NCI-H345 (cell line): Measurements from ENCODE around the gene TLK2.
"Not testable (repeated sequence)": the region's sequence is repeated elsewhere in the genome, so short reads cannot be mapped to it uniquely, and the experiment has no call there.

Experiments
- DNase-seq: peaks from one replicate; lab custom pipeline; 2025; lab: John Stamatoyannopoulos, UW

Gene TLK2

GRCh38 chr17:62560971-62561370 lies 82.3 kb downstream of the TLK2 start:
- not testable (repeated sequence) for DNase-seq

- DNase-seq: peak; percentile 5
Observed at GRCh38 chr17:62562656-62563055, 84.0 kb downstream of the TLK2 start.

DNA sequence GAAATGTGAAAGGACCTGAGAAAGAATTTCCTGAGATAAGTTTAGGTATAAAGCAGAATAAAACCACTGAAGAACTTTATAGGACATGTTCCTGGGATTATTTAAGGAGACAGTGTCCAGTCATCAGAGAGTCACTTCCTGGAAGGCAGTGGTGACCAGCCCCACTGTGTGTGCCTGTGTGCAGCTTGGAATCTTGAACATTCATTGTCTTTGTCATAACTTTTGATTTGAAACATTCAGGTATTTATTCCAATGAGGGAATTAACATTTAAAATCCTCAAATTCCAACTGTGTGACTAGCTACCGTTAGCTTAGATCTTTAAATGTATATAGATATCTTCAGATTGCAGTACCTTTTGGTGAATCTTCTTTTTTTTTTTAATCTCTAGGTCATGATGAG lies 87.2 kb downstream of the TLK2 start:
- no peak for DNase-seq

- DNase-seq: no peak
Observed at GRCh38 chr17:62566996-62567578, 88.5 kb downstream of the TLK2 start.

GRCh38 chr17:62572488-62572887 lies 93.9 kb downstream of the TLK2 start:
- DNase-seq: no peak

DNA sequence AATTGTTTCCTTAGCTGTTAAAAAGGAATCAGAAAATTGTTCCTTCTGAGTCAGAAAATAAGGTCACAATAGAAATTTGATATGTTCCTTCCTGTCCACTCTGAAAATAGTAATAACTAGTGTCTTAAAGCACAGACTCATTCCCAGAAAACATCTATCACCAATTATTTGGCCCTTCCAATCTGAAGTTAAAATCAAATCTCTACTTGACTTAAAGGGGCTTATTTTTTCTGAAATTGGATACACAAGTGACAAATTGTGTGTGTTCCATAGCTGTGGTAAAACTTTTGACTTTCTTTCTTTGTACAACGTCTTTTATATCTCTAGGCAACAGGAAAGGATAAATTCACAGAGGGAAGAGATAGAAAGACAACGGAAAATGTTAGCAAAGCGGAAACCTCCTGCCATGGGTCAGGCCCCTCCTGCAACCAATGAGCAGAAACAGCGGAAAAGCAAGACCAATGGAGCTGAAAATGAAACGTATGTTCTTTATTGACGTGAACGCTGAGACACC lies 94.3 kb downstream of the TLK2 start:
- no peak for DNase-seq

DNA sequence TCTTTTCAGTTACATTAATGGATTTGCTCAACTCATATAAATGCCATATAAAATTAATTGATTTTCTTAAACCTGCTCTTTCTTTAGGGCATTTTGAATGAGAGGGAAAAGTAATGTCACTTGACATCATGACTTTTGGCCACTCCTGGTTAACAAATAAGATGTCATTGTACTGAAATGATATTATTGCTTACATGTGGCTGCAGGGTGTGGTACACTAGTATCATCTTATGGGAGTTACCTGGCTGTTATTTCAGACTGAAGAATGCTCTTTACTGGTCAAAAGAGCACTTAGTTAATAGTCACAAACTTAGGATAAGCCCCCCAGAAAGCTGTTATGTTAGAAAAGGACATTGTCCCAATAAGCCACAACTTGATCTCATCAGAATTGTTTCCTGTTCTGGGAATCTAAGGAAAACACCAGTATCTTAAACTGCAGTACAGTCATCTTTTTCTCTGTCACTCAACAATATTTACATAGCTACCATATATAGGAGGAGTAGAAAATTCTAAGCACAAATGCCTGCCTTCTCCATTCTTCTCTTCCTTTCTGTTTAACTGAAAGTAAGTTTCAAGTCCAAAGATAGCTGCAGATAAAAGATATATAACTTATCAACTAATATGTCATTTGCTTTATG lies 95.0 kb downstream of the TLK2 start:
- DNase-seq: no peak

- no peak for DNase-seq
Observed at GRCh38 chr17:62576382-62576781, 97.8 kb downstream of the TLK2 start.

GRCh38 chr17:62578757-62579487 lies 100.3 kb downstream of the TLK2 start:
- DNase-seq: no peak

DNA sequence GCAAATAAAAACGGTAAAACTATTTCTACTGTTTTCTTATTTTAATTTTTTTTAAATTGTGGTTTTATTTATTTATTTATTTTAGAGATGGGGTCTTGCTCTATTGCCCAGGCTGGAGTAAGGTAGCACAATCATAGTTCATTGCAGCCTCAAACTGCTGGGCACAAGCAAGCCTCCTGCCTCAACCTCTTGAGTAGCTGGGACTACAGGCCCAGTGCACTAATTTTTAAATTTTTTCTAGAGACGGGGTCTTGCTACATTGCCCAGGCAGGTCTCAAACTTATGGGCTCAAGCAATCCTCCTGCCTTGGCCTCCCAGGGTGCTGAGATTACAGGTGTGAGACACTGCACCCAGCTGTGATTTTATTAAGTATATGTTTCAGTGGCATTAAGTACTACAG lies 102.3 kb downstream of the TLK2 start:
- no peak for DNase-seq

DNA sequence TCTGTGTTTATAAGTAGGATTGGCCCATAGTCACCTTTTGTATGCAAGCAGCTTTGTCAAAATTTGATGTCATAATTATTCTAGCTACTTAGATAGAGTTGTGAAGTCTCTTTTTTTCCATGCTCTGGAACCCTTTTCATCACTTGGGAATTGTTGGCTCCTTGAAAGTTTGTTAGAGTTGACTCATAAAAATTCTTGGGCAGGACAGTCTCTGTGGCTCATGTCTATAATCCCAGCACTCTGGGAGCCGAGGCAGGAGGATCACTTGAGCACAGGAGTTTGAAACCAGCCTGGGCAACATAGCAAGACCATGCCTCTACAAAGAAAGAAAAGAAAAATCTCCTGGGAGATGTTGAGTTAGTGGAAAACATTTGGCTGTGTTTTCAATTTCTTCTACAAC lies 103.1 kb downstream of the TLK2 start:
- DNase-seq: no peak

DNA sequence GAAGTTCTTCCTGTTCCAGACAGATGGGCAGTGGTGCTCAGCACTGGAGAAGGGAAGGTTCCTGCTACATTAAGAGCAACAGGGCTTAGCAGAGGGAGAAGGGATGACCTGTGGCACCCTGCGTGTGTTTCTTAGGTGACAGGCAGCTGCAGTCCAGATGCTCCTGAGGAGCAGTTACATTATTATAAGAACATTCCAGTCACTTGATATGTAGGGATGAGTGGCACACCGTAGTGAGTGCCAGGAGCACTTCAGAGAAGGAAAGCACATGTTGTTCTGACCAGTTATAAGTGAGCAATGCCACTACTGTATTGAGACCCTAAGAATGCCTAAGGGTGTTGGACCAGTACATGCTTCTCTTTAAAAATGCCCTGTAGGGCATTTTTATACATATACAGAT lies 108.9 kb downstream of the TLK2 start:
- DNase-seq: no peak

GRCh38 chr17:62588109-62588508 lies 109.5 kb downstream of the TLK2 start:
- no peak for DNase-seq

GRCh38 chr17:62591333-62591732 lies 112.7 kb downstream of the TLK2 start:
- no peak for DNase-seq

- not testable (repeated sequence) for DNase-seq
Observed at GRCh38 chr17:62591822-62592221, 113.2 kb downstream of the TLK2 start.

DNA sequence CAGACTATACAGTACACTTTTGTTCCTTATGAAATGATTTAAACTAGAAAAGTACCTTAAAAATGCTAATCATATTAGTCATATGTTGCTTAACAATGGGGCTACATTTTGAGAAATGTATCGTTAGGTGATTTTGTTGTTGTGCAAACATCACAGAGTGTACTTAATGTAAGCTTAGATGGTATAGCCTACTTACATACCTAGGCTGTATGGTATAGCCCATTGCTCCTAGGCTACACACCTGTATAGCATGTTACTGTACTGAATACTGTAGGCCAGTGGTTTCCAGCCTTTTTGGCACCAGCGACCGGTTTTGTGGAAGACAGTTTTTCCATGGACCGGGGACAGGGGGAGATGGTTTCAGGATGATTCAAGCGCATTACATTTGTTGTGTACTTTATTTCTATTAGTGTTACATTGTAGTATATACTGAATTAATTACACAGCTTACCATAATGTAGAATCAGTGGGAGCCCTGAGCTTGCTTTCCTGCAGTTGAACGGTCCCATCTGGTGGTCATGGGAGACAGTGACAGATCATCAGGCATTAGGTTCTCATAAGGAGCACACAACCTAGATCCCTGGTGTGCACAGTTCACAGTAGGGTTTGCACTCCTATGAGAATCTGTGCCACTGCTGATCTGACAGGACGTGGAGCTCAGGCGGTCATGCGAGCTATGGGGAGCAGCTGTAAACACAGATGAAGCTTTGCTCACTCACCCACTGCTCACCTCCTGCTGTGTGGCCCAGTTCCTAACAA lies 113.9 kb downstream of the TLK2 start:
- DNase-seq: no peak

- DNase-seq: no peak
Observed at GRCh38 chr17:62595484-62595883, 116.9 kb downstream of the TLK2 start.

DNA sequence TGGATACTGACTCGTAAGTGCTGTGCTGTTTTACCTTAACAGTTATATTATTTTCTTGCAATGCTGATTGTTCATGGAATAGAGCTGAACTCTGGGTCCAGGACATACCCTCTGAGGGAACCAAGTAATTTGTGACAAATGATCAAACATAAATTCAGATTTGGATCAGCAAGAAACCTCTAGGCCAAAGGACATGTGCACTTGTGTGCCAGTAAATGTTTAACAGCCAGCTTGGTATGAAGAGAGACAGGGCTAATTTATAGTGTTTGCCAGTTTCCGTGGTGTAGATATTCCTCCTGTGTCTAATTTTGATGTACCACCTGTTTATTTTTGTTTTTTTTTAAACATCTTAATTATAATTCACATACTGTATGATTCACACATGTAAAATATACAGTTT lies 118.0 kb downstream of the TLK2 start:
- no peak for DNase-seq

GRCh38 chr17:62597150-62597549 lies 118.5 kb downstream of the TLK2 start:
- DNase-seq: no peak

DNA sequence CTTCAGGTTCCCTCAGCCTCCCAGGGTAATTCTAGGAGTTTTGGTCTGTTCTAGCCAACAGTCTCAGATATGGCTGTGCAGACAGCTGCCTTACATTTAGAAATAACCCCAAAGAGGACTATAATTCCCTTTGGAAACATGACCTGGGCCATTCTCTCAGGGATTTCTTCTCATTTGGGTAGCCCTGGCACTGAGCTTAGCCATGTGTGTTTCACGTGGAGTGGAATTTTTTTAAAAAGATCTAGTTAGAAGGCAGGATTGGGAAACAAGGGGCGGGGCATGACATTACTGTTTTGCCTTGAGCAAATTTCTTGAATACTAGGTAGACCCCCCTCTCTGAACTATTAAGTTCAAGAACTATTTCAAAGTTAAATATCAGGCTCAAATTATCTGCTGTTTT lies 119.3 kb downstream of the TLK2 start:
- no peak for DNase-seq

DNA sequence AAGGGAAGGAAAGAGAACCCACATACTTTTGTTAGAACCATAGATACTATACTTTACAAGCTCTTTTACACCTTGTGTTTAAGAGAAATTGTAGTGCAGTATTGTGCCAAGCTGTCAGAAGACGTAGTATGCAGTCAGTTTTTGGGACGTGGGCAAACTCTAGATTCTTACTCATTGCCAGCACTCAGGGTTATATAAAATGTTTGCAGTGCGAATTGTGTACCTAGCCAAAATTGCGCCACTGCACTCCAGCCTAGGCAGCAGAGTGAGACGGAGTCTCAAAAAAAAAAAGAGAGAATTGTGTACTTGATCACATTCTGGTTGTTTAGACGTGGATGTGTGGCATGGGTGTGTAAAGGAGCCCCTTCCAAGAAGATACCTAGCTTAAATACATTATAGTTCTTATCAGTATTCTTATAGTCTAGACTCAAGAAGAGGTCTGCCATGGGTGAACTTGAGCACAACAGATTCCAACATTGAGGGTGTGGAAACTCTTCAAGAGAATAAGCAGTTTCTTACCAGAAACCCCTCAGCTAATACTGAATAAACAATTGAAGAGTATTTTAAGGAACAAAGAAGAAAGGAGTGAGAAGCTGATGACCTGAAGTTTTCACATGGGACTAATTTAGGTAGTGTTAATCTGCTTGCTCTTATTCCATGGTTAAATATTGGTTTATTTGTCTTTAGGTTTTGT lies 121.5 kb downstream of the TLK2 start:
- DNase-seq: no peak

DNA sequence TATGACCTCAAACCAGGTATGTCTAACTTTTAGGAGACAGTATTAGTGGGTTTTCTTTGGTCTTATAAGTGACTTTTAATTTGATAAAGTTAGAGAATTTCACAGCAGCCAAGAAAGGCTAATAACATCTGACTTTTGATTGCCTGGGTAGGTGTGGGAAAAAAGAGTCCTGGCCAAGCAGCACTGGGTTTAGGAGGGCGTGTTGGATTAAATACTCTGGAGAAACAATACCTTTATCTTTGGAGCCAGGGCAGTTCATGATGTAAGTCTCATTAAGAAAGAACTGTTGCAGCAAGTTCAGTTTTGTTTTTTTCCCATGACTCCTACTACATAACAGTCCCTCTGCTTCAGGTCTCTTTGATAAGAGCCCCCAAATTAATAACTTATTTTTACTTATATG lies 122.2 kb downstream of the TLK2 start:
- no peak for DNase-seq
